ENCODE data around the gene FXYD6.

The FXYD6 gene

GRCh38 chr11:117821431-117821830 is 55.0 kb downstream of the FXYD6 start:
- no peak for TF ChIP-seq CTCF (conservative IDR thresholded peaks at IDR 0.05; ENCODE audit: low read depth, low read length)
- H3K4me3 ChIP-seq (ENCODE audit: low read depth, low read length), result no peak overlapping the region
- DNase-seq (ENCODE audit: low read depth), result no peak

- no peak for TF ChIP-seq CTCF (conservative IDR thresholded peaks at IDR 0.05; ENCODE audit: low read depth, low read length)
- DNase-seq (ENCODE audit: low read depth), result no peak
- H3K4me3 ChIP-seq (ENCODE audit: low read depth, low read length), result no peak overlapping the region
Measured at GRCh38 chr11:117820516-117820915, 55.9 kb downstream of the FXYD6 start.

- DNase-seq (ENCODE audit: low read depth), result no peak
- no peak for TF ChIP-seq CTCF (conservative IDR thresholded peaks at IDR 0.05; ENCODE audit: low read depth, low read length)
Measured at GRCh38 chr11:117820071-117820470, 56.4 kb downstream of the FXYD6 start.

GRCh38 chr11:117819096-117820040 is 57.1 kb downstream of the FXYD6 start:
- no peak overlapping the region for H3K4me3 ChIP-seq (ENCODE audit: low read depth, low read length)
- peak; percentile 93 for TF ChIP-seq CTCF (conservative IDR thresholded peaks at IDR 0.05; ENCODE audit: low read depth, low read length)
- DNase-seq (ENCODE audit: low read depth), result peak; percentile 86

More at GRCh38 chr11:117820071-117820470, 56.4 kb downstream of the FXYD6 start:
- no peak overlapping the region for H3K4me3 ChIP-seq (ENCODE audit: low read depth, low read length)

GRCh38 chr11:117818041-117818873 is 58.2 kb downstream of the FXYD6 start:
- no peak for TF ChIP-seq CTCF (conservative IDR thresholded peaks at IDR 0.05; ENCODE audit: low read depth, low read length)
- H3K4me3 ChIP-seq (ENCODE audit: low read depth, low read length), result no peak overlapping the region
- DNase-seq (ENCODE audit: low read depth), result peak; percentile 72

GRCh38 chr11:117817368-117818040 is 59.0 kb downstream of the FXYD6 start:
- peak overlapping the region; percentile 30 for H3K4me3 ChIP-seq (ENCODE audit: low read depth, low read length)
- peak; percentile 84 for DNase-seq (ENCODE audit: low read depth)
- peak; percentile 99 for TF ChIP-seq CTCF (conservative IDR thresholded peaks at IDR 0.05; ENCODE audit: low read depth, low read length)
